ENCODE results near the gene MINPP1. TPM values are rescaled to one million over a fixed set of nuclear protein-coding genes. Genes with fewer than 3 reads are reported as not detected.
"Not testable (repeated sequence)": the region's sequence is repeated elsewhere in the genome, so short reads cannot be mapped to it uniquely, and the experiment has no call there.

The MINPP1 gene
- total and polyA plus RNA-seq, 2 of the 4 experiments (the other 2 are of a cell fraction): 11.7 to 14.4 TPM

DNA sequence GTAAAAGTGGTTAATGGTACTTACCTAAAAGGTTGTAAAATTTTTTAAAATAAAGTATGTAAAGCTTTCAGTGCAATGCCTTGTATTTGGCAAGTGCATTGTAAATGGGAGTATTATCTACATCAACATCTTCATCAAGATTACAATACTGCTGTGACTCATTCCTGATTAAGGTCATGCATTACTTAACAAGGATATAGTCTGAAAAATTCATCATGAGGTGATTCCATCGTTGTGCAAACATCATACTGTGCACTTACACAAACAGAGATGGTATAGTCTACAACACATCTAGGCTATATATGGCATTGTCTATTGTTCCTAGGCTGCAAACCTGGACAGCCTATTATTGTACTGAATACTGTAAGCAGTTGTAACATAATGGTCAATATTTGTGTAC, 16.0 kb upstream of the MINPP1 start:
- POLR2A ChIA-PET (ENCODE audit: unreplicated experiment); H2BK15ac ChIP-seq (ENCODE audit: low read depth, low read length); H3K4me1 ChIP-seq (ENCODE audit: control insufficient read depth, insufficient read depth, low read length); BruUV-seq (replicated peaks); ATAC-seq (ENCODE audit: low read depth); CTCF ChIA-PET; H2AK9ac ChIP-seq (replicated peaks; ENCODE audit: low read depth, low read length, poor library complexity); H4K91ac ChIP-seq (ENCODE audit: insufficient read depth, low read depth, low read length); H3K79me1 ChIP-seq (ENCODE audit: low read depth in 1 of 2, low read length in 2 of 2); H3K27me3 ChIP-seq (ENCODE audit: control insufficient read depth, insufficient read depth, low read length); H2BK5ac ChIP-seq (ENCODE audit: low read depth, low read length, poor library complexity, severe bottlenecking); H3K9me1 ChIP-seq (ENCODE audit: insufficient read depth, low read length); H3K23ac ChIP-seq (ENCODE audit: low read depth, low read length); H4K8ac ChIP-seq (ENCODE audit: low read depth in 2 of 2, low read length in 2 of 2); H3K18ac ChIP-seq (ENCODE audit: low read depth, low read length); H3K27ac ChIP-seq (ENCODE audit: insufficient read depth, low read length); DNase-seq; H2AFZ ChIP-seq (replicated peaks; ENCODE audit: low read length, poor library complexity); H3K14ac ChIP-seq (replicated peaks; ENCODE audit: low read depth, low read length); dilution Hi-C loops (cut with HindIII; ENCODE audit: low sequenced_read_pairs, unreplicated experiment); H4K5ac ChIP-seq (ENCODE audit: low read depth, low read length); H3K4me3 ChIP-seq (ENCODE audit: insufficient read depth, low read depth, low read length); H2BK20ac ChIP-seq (ENCODE audit: low read depth, low read length); H3K9ac ChIP-seq (ENCODE audit: low read depth, low read length); intact Hi-C loops (cut with micrococcal nuclease); H2BK120ac ChIP-seq (ENCODE audit: low read depth, low read length); H3K4me2 ChIP-seq (ENCODE audit: low read depth, low read length); H2AK5ac ChIP-seq (ENCODE audit: low read depth, low read length); H3K36me3 ChIP-seq (ENCODE audit: control insufficient read depth, insufficient read depth, low read length); H4K20me1 ChIP-seq (ENCODE audit: insufficient read depth, low read length); H3K56ac ChIP-seq (ENCODE audit: extremely low read depth, insufficient read depth, low read length); H3K4ac ChIP-seq (ENCODE audit: low read depth, low read length); H3K9me3 ChIP-seq (ENCODE audit: control insufficient read depth, insufficient read depth, low read length); in situ Hi-C loops (cut with MboI; ENCODE audit: low sequenced_read_pairs): not testable (repeated sequence)
- no CpG with 5 or more reads among the region's 1 CpG for whole genome bisulfite sequencing, 2 experiments (ENCODE audit: extremely low coverage in 2 of 2, insufficient read length in 1 of 2)

DNA sequence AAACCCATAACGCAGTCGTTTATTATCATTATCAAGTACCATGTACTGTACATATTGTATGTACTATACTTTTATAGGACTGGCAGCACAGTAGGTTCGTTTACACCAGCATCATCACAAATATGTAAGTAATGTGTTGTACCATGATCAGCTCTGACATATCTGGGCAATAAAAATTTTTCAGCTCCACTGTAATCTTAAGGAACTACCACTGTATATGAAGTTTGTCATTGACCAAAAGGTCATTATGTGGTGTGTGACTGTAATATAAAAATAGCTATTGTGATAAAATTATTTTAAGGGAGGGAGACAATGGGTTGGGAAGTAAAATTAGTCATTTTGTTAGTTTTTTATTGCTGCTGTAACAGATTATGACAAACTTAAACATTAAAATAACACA, 14.4 kb upstream of the MINPP1 start:
- H3K23ac ChIP-seq (ENCODE audit: low read depth, low read length); H2BK120ac ChIP-seq (ENCODE audit: low read depth, low read length); H3K4ac ChIP-seq (ENCODE audit: low read depth, low read length); DNase-seq; POLR2A ChIA-PET (ENCODE audit: unreplicated experiment); H3K18ac ChIP-seq (ENCODE audit: low read depth, low read length); H3K4me2 ChIP-seq (ENCODE audit: low read depth, low read length); CTCF ChIA-PET; H3K36me3 ChIP-seq (ENCODE audit: control insufficient read depth, insufficient read depth, low read length); H2AFZ ChIP-seq (replicated peaks; ENCODE audit: low read length, poor library complexity); H2BK20ac ChIP-seq (ENCODE audit: low read depth, low read length); H2AK9ac ChIP-seq (replicated peaks; ENCODE audit: low read depth, low read length, poor library complexity); H3K9me1 ChIP-seq (ENCODE audit: insufficient read depth, low read length); in situ Hi-C loops (cut with MboI; ENCODE audit: low sequenced_read_pairs); H4K5ac ChIP-seq (ENCODE audit: low read depth, low read length); H2AK5ac ChIP-seq (ENCODE audit: low read depth, low read length); dilution Hi-C loops (cut with HindIII; ENCODE audit: low sequenced_read_pairs, unreplicated experiment); BruUV-seq (replicated peaks); H3K27ac ChIP-seq (ENCODE audit: insufficient read depth, low read length); H3K27me3 ChIP-seq (ENCODE audit: control insufficient read depth, insufficient read depth, low read length); H3K4me1 ChIP-seq (ENCODE audit: control insufficient read depth, insufficient read depth, low read length); H2BK5ac ChIP-seq (ENCODE audit: low read depth, low read length, poor library complexity, severe bottlenecking); intact Hi-C loops (cut with micrococcal nuclease); H3K9ac ChIP-seq (ENCODE audit: low read depth, low read length); H3K56ac ChIP-seq (ENCODE audit: extremely low read depth, insufficient read depth, low read length); H2BK15ac ChIP-seq (ENCODE audit: low read depth, low read length); H4K20me1 ChIP-seq (ENCODE audit: insufficient read depth, low read length); H3K4me3 ChIP-seq (ENCODE audit: insufficient read depth, low read depth, low read length); H4K91ac ChIP-seq (ENCODE audit: insufficient read depth, low read depth, low read length); H3K14ac ChIP-seq (replicated peaks; ENCODE audit: low read depth, low read length); ATAC-seq (ENCODE audit: low read depth); H3K79me1 ChIP-seq (ENCODE audit: low read depth in 1 of 2, low read length in 2 of 2); H4K8ac ChIP-seq (ENCODE audit: low read depth in 2 of 2, low read length in 2 of 2); H3K9me3 ChIP-seq (ENCODE audit: control insufficient read depth, insufficient read depth, low read length): not testable (repeated sequence)
- no CpG with 5 or more reads among the region's 3 CpGs for WGBS, 2 experiments (ENCODE audit: extremely low coverage in 2 of 2, insufficient read length in 1 of 2)
